IPS DF 19.7 (cell line): ENCODE measurements around the gene LARGE2.
A peak's percentile ranks its signal among the peaks of the same experiment; 100 is the strongest.
"Not testable (repeated sequence)": the region's sequence is repeated elsewhere in the genome, so short reads cannot be mapped to it uniquely, and the experiment has no call there.

ENCODE experiments used
- DNase-seq: peaks from one replicate; pipeline ENCODE4 v3.0.0-alpha.2; 2013; ENCODE audit warnings: low read depth, low spot score

The LARGE2 gene

GRCh38 chr11:45895553-45896259 lies 26.8 kb upstream of the LARGE2 start:
- no peak for DNase-seq

- DNase-seq, result no peak
These were observed 26.0 kb upstream of the LARGE2 start for GRCh38 chr11:45896422-45896984.

GRCh38 chr11:45897556-45897955 lies 24.9 kb upstream of the LARGE2 start:
- no peak for DNase-seq

- DNase-seq, result no peak
These were observed 23.4 kb upstream of the LARGE2 start for GRCh38 chr11:45899086-45899447.

- DNase-seq, result peak; percentile 77
These were observed 22.8 kb upstream of the LARGE2 start for GRCh38 chr11:45899448-45900174.

GRCh38 chr11:45900175-45900800 lies 22.2 kb upstream of the LARGE2 start:
- not testable (repeated sequence) for DNase-seq

GRCh38 chr11:45900916-45901617 lies 21.4 kb upstream of the LARGE2 start:
- DNase-seq, result no peak

GRCh38 chr11:45901626-45902025 lies 20.8 kb upstream of the LARGE2 start:
- no peak for DNase-seq

- no peak for DNase-seq
These were observed 19.7 kb upstream of the LARGE2 start for GRCh38 chr11:45902452-45903380.

GRCh38 chr11:45904309-45904915 lies 18.0 kb upstream of the LARGE2 start:
- DNase-seq, result no peak

- DNase-seq, result no peak
These were observed 17.4 kb upstream of the LARGE2 start for GRCh38 chr11:45905095-45905494.

- not testable (repeated sequence) for DNase-seq
These were observed 16.9 kb upstream of the LARGE2 start for GRCh38 chr11:45905576-45905975.

- DNase-seq, result no peak
These were observed 16.3 kb upstream of the LARGE2 start for GRCh38 chr11:45906096-45906682.

GRCh38 chr11:45906965-45907611 lies 15.4 kb upstream of the LARGE2 start, which contains the start of gene FREY1:
Gene FREY1, minus strand, starts transcription at chr11:45907271. Its CDS starts 26 bp downstream, at chr11:45907245.
- no peak for DNase-seq

- DNase-seq, result no peak
These were observed 14.5 kb upstream of the LARGE2 start for GRCh38 chr11:45907911-45908370.

- no peak for DNase-seq
These were observed 12.6 kb upstream of the LARGE2 start for GRCh38 chr11:45909594-45910475.

- no peak for DNase-seq
These were observed 11.8 kb upstream of the LARGE2 start for GRCh38 chr11:45910623-45911022.

- DNase-seq, result no peak
These were observed 8.9 kb upstream of the LARGE2 start for GRCh38 chr11:45913514-45913913.
